NCI-H748 treated with DMSO at 0.1 percent for 48 hours (cell line): ENCODE measurements around the gene RYK.
"Not testable (repeated sequence)": the region's sequence is repeated elsewhere in the genome, so short reads cannot be mapped to it uniquely, and the experiment has no call there.

Experiments used
- DNase-seq: peaks from one replicate; lab custom pipeline; 2025; lab: John Stamatoyannopoulos, UW

Gene RYK

GRCh38 chr3:134216191-134216764 is 34.4 kb downstream of the RYK start:
- no peak for DNase-seq

DNA sequence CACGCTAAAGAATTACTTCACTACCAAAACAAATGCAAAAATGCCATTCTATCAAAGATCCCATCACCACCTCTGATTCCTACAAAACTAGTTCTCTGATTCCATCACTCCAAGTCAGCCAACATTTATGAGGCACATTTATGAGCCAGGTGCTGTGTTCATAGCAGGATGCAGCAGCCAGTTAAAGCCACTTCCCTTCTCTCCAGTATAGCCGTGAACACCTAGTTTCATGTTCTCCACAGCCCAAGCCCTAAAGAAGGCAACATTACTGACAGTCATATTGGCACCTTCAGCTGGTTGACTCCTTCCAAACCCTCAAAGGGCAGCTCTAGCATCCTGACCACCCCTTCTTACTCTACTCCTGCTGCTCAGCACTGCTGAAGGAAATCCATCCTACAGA is 36.4 kb downstream of the RYK start:
- DNase-seq, result no peak

GRCh38 chr3:134212967-134213665 is 37.5 kb downstream of the RYK start:
- peak; percentile 24 for DNase-seq

DNA sequence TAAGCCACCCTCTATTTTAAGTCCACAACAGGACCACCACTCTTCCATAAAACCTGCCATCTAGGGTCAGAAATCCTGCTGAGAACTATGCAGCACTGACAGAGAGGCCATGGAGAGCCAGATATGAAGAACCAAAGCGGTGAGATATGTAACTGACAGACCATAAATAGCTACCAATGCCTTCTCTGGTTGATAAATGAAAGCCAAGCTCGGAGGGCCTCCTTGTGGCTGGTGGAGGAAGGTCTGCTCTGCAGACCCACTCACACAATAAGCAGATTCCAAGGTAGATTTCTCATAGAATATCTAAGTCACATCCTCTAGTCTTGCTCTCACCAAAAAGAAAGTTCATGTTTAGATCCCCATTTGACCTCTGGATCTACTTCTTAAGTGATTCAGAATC is 38.9 kb downstream of the RYK start:
- peak; percentile 18 for DNase-seq

DNA sequence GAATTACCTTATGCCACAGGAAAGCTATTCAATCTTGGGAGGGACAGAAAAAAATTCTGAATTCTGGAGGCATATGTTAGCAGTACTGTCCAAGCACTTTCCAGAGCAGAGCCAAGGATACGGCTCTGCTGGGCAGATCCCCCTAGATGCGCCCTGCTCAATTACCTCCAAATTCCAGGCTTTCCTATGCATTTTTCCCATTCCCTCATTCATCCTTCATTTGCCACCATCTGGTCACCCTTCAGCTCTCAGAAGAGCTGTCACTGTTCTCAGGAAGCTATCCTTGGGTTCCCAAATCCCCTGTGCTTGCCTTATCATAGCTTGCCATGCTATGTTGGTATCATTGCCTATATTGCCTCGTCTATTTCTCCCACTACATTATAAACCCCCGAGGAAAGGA is 45.2 kb downstream of the RYK start:
- no peak for DNase-seq

GRCh38 chr3:134201201-134202130 is 49.2 kb downstream of the RYK start:
- no peak for DNase-seq

DNA sequence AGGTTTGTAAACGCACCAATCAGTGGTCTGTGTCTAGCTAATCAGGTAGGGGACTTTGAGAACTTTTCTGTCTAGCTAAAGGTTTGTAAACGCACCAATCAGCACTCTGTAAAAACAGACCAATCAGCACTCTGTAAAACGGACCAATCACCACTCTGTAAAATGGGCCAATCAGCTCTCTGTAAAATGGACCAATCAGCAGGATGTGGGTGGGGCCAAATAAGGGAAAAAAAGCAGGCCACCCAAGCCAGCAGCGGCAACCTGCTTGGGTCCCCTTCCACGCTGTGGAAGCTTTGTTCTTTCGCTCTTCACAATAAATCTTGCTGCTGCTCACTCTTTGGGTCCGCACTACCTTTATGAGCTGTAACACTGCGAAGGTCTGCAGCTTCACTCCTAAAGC is 50.8 kb downstream of the RYK start:
- DNase-seq, result not testable (repeated sequence)

DNA sequence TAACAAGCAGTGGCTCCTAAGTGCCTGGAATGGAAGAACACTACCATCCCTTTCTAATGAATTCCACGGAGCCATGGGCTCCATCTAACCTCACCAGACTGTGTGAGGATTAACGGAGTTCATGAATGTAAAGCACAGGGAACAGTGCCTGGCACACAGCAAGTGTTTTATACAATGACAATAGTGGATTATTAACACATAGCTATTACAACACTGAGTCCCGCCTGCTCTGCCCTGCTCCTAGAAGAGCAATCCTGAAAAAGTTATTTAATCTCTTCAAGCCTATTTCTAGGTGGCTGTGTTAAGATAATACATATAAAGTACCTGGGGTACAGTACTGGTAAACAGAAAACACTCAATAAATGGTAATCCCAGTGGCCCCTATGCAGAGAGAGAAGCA is 51.4 kb downstream of the RYK start:
- DNase-seq, result no peak

DNA sequence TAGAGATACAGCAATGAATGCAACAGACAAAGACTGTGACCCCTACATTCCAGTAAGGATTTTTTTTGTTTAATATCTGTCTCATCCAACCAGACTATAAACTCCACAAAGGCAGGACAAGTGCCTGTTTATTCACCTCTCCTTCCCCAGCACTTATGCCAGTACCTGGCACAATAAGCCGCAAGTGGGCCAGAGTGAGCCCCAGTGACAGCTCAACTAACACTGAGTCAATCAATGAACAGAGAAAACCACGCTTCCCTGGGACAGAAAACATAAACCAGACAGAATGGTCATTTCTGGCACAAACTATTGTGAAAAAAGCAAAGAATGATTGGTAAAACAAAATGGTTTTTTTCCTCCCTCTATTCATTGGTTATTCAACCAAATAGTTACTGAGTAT is 52.2 kb downstream of the RYK start:
- DNase-seq, result no peak

- DNase-seq, result peak; percentile 8
Observed at GRCh38 chr3:134197681-134198261, 52.9 kb downstream of the RYK start.

DNA sequence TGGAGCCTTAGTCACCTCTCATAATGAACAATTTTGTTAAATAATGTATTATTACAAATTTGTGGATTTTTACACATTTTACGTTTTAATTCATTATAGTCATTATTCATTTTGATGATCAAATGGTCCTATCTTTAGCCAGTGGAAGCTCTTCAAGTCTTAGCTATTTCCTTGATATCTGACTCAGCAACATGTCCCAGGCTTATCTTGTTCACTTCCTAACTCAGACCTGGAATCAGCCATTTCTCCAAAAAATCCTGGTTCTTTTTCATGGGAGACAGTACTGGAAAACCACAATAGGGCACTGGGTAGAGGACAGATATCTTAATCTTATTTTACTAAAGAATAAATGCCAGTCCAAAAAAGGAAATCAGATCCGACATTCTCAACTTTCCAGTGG is 56.4 kb downstream of the RYK start:
- DNase-seq, result no peak

- no peak for DNase-seq
Observed at GRCh38 chr3:134190250-134190649, 60.4 kb downstream of the RYK start.

GRCh38 chr3:134189849-134190248 is 60.8 kb downstream of the RYK start:
- DNase-seq, result no peak

GRCh38 chr3:134186391-134186790 is 64.3 kb downstream of the RYK start:
- DNase-seq, result no peak

GRCh38 chr3:134180761-134181160 is 69.9 kb downstream of the RYK start:
- no peak for DNase-seq

- no peak for DNase-seq
Observed at GRCh38 chr3:134179508-134179907, 71.2 kb downstream of the RYK start.

GRCh38 chr3:134163096-134163495 is 87.6 kb downstream of the RYK start:
- no peak for DNase-seq

GRCh38 chr3:134161898-134162615 is 88.6 kb downstream of the RYK start:
- no peak for DNase-seq

DNA sequence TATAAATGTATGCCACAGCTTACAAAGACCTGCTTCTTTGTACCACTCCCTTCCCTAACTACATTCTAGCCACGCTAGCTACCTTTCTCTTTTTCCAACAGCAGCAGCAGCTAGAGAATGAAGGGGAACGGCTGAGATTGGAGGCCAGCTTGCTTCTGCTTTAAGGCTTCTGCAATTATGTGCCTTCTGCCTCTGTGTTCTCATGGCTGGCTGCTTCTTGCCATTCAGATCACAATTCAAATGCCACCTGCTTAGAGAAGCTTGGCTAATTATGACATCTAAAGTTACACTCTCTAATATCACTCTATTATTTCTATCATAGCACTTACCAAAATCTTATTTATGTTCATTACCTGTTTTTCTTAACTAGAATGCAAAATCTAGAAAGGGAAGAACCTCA is 95.2 kb downstream of the RYK start:
- DNase-seq, result no peak

DNA sequence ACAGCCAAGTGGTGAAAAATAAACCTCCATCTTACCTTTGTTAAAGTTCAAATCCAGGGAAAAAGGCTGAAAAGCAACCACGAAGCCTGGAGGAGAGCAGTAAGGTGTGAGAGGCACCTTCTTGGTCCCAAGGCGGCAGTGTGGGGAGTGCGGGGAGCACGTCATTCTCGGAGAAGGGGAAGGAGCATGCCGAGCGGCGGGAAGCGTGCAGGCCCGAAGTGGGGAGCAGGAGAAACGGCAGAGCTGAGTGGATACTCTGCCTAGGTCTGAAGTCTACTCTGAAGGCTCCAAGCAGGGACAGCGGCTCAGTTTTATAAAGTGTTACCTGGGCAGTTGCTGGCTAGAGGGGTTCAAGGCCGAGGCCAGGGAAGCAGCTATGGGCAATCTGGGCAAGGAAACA is 96.9 kb downstream of the RYK start:
- no peak for DNase-seq

- DNase-seq, result no peak
Observed at GRCh38 chr3:134150476-134150875, 100.2 kb downstream of the RYK start.

DNA sequence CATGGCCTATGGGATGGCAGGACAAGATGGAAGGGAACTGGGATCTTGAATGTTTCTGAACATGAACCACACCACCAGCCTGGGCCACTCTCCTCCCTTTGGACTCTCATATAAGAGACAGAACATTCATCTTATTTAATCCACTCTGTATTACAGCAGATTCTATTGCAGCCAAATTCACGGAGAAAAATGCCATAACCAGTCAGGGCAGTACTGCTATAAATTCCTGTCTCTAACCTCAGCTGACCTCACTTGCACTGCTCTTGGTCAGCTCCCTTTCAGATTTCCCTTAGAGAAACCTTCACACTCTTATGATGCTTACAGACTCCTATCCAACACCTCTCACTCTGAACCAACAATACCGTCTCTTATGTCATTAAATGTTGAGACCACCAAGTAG is 101.4 kb downstream of the RYK start:
- DNase-seq, result no peak
